Right renal pelvis (tissue), 4 donors: Measurements from ENCODE around the gene EOLA1. TPM values are rescaled to one million over a fixed set of nuclear protein-coding genes. Genes with fewer than 3 reads are reported as not detected.
"Not testable (repeated sequence)": the region's sequence is repeated elsewhere in the genome, so short reads cannot be mapped to it uniquely, and the experiment has no call there.

ENCODE experiments used
- DNase-seq, 4 donors: peaks; one replicate each; pipeline ENCODE4 v3.0.0-alpha.2; 2013; ENCODE audit warnings: low read depth in 4 of 4, low spot score in 3 of 4, missing footprints in 1 of 4
- polyA plus RNA-seq, 4 donors: library from polyadenylated mRNA; unstranded; fragments of 120-200 nt; gene quantifications; one replicate each; pipeline ENCODE4 v1.2.1, GENCODE V29; 2013; ENCODE audit not compliant: insufficient read length in 4 of 4

EOLA1 gene
- polyA plus RNA-seq, 4 donors: 18.9 to 21.4 (median 20.2) TPM

DNA sequence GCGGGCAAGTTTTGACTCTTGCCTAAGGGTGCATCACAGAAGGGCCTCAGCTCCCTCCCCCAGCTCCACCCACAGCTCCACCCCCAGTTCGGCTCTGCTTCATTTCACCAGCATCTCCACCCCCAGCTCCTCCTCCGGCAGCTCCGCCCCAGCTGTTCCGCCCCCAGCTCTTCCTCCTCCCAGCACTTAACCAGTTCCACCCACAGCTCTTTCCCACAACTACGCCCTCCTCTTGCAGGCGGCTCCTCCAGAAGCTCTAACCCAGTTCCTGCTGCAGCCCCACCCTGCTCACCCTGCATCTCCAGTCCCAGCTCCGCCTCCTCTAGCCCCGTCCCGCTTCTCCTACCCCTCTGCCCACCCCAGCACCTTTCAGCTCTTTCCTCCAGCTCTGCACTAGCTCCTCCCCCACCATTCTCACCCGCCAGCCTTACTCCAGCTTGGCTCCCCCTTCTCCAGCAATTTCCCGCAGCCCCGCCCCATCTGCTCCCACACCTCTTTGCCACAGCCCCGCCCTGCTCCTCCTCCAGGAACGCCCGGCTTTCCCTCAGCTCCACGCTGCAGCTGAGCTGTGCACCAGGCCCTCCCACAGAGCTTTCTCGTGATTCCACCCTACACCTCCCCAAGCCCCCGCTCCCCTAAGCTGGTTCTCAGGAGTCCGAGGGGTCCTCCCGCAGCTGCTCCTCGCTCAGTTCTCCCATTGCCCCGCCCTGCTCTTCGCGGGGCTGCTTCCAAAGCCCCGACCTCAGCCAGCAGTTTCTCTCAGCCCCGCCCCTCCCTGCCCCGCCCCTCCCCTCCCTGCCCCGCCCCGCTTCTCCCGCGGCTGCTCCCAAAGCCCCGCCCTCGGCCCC is 1.3 kb upstream of the EOLA1 start:
- DNase-seq: peak; percentile 68 to 74 (median 71)

DNA sequence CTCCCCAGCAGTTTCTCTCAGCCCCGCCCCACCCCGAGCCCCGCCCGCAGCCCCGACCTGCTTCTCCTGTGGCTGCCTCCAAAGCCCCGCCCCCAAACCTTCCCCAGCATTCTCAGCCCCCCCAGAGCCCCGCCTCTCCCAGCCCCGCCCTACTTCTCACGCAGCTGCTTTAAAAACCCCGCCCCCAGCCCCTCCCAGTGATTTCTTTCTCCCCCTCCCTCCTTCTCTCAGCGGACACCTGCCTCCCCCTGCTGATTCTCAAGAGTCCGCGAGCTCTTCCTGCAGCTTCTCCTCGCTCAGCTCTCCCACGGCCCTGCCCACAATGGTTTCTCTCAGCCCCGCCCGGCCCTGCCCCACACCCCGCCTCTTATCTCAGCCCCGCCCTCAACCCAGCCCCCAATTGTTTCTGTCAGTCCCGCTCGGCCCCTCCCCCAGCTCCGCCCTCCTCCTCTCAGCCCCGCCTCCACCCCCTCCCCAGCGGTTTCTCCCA is 636 bp upstream of the EOLA1 start:
- peak; percentile 72 to 83 (median 75) for DNase-seq

DNA sequence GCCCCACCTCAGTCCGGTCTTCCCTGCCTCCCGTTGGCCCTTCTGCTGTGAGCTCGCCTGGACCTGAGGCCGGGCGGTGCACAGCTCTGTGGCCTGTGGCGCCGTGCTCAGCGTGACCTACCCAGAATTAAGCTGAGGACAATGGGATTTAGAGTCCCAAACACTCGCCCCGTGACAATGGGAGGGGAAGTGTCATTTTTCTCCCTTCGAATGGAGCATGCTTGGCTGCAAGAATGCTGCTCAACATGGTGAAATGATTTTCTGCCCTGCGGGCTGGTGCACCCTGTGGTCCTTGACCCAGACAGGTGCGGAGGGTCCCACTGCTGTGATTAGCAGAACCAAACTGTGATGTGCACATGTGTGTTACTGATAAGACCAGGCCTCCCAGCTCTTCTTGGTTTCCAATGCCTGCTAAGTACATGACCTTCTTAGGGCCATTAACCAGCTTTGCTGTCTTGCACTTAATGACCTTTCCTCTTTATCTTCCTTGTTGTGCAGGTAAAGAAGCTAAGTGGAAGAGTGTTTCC is 772 bp downstream of the EOLA1 start:
- no peak for DNase-seq

DNA sequence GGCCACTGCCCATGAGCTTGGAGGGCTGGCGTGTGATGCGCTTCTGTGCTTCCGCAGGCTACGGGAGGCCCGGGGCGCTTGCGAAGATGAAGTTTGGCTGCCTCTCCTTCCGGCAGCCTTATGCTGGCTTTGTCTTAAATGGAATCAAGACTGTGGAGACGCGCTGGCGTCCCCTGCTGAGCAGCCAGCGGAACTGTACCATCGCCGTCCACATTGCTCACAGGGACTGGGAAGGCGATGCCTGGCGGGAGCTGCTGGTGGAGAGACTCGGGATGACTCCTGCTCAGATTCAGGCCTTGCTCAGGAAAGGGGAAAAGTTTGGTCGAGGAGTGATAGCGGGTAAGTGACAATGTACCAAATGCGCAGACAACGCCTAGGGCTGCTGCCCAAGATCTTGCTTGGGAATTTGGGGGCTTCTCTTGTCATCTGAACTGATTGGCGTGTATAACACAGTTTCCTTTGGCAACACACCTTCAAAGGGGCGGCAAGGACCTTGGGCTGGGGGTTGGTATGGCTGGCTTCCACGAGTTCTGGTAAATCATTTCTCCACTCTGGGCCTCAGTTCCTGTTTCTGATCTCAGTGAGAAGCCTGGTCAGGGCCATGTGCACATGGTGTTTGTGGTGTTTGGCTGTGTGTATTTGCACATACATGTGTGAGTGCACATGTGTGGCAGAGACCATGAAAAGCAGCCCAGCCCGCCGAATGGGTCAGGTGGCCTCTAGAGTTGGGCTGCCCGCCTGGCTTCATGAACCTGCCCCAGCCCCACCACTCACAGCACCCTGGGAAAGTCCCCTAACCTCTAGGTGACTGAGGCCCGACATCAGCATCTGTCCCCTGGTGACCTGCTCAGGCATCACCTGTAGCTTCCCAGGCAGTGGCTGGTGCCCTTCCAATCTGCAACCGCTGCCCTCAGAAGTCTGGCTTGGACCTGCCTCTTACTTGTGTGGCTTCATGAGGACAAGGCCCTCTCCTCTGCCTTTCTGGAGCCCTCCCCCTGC is 5.0 kb downstream of the EOLA1 start:
- DNase-seq: not testable (repeated sequence)

DNA sequence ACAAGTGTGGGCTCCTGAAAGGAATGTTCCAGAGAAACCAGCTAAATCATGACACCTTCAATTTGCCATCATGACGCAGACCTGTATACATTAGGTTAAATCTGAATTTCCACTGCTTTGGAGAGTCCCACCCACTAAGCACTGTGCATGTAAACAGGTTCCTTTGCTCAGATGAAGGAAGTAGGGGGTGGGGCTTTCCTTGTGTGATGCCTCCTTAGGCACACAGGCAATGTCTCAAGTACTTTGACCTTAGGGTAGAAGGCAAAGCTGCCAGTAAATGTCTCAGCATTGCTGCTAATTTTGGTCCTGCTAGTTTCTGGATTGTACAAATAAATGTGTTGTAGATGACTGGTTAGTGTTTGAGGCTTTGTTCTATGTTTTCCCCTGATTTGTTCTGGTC is 6.2 kb downstream of the EOLA1 start:
- DNase-seq: not testable (repeated sequence)

DNA sequence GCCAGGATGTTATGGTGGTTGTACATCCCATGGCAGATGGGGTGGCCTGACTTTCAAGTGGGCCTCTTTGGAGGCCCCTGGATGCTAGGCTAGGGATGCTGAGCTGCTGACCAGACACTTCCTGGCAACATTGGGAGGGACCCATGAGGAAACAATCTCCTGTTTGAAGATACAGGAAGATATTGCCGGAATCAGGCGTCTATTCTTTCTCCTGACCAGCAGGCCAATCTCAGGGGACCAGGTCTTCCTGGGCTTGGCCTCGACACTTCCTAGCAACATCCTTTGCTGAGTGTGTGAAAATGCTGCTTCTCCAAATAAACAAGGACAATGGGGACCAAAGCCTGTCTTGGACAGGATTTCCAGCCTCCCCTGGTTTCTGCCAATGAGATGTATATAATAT is 7.0 kb downstream of the EOLA1 start:
- not testable (repeated sequence) for DNase-seq

- DNase-seq: not testable (repeated sequence)
Measured at GRCh38 chrX:149549701-149550100, 8.9 kb downstream of the EOLA1 start, which contains the start of gene HSFX3. TSS of gene HSFX3 (minus strand) at chrX:149549924. CDS start at chrX:149549852, 72 bp downstream.

DNA sequence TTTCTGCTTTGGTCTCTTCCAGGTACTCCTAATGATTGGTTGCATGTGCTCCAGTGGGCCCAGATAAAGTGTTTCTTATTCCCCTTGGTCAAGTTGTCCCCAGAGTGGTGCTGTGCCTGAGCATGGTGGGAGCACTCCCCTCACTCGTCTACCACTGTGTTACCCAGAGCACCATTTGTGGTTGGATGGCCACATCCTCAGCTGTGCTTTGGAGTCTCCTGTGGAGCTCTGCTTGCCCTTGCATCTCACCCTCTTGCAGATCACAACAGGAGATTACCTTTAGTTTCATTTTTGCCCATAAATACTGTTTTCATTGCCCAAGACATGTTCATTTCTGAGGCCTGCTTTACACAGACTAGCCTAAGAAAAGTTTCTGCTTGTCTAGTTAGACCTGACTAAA is 9.6 kb downstream of the EOLA1 start:
- DNase-seq: not testable (repeated sequence)

GRCh38 chrX:149551245-149551938 is 10.6 kb downstream of the EOLA1 start:
- DNase-seq: not testable (repeated sequence)

DNA sequence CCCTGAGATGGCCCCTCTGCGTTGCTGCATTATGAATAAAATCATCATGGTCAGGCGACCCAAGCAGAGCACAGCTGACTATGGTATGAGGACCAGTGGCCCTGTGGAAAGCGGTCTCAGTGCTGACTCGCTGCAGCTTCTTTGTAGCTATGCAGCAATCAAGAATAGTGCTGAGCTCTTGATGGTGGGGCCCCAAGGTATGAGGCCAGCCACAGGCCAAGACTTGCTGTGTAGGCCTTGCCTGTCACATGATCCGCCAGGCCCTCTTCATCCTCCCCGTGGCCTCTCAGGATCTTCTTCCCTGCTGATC is 11.1 kb downstream of the EOLA1 start:
- not testable (repeated sequence) for DNase-seq

DNA sequence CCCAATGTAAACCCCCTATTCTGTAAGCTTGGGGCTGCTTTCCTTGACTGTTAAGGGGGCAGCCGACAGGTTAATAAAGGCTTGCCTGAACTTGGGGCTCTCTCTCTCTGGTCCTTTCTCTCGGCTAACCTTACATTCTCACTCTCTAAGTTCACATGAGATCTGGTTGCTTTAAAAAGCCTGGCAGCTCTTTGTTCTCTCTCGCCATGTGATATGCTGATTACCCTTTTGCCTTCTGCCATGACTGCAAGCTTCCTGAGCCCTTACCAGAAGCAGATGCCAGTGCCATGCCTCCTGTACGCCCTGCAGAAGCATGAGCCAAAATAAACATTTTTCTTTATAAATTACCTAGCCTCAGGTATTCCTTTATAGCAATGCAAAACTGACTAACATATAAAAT is 14.4 kb downstream of the EOLA1 start:
- DNase-seq: not testable (repeated sequence)

DNA sequence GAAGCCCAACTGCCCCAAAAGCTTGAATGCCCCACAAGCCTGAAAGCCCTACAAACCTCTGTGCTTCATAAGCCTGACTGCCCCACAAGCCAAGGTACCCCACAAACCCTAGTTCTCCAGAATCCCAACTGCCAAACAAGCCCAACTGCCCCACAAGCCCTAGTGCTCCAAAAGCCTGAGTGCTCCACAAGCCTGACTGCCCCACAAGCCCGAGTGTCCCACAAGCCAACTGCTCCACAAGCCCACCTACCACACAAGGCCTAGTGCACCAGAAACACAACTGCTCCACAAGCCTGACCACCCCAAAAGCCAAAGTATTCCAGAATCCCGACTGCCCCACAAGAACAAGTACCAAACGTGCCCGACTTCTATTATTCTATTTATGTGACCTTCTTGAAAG is 22.5 kb downstream of the EOLA1 start:
- DNase-seq: no peak

GRCh38 chrX:149567621-149568417 is 27.0 kb downstream of the EOLA1 start:
- DNase-seq: no peak

DNA sequence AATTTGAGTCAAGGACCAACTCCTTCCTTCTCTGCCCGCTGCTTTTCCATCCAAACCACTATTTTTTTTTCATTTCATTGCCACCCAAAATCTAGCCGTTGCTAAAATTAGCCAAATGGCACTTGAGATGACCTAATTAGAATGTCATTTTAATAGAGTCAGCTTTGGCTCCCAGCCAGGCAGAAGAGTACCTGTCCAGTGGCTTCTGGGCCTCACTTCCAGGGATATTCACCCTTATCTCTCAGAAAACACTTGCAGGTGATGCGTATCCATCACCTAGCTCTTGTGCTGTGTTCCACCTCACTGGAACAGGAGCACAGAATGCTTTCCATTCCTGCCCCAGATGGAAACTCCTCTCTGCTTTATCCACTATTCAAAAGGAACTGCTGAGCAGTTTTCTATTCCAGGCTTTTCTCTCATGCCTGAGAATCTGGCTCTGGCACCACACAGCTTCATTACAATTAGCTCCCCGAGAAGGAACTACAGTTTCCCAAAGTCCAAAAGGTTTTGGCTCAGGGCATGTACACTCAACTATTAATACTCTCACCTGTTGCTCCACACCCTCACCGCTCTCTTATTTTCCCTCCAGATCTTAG is 28.0 kb downstream of the EOLA1 start:
- DNase-seq: no peak

DNA sequence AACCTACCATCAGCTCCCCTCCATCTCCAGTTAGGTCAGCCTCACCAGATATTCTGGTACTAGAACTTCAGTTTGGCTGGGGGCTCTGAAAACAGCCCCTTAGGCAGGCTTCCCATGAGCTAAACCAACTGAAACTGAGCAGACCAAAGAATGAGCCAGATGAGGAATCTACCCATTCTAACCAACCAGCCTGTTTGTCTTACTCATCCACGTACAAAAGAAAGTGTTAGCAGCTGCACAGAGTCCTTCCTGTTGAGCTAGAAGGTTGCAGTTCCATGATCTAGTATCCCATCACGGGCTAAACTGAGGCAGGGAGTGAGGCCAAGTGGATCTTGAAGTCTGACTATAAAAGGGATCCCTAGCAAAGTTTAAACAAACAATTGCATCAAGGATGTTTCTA is 29.0 kb downstream of the EOLA1 start:
- no peak for DNase-seq

GRCh38 chrX:149570668-149571067 is 29.9 kb downstream of the EOLA1 start:
- DNase-seq: no peak

DNA sequence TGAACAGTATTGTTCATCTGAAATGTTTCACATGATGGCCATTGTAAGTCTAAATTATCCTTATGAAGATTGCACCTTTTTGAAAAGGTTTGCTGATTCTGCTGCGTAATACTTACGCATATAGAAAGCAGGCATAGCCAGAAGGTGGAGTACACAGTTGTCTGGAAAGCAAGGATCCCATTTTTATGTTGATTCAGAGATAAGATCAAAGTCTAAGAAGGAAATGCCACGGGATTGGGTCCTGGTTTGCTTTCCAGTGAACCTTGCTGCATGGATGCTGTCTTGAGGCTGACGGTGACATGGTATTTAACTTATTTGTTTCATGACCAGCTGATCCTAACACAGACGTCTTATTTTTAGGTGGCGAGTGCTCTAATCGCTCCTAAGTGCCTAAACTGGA is 31.0 kb downstream of the EOLA1 start:
- no peak for DNase-seq

- no peak for DNase-seq
Measured at GRCh38 chrX:149572743-149573142, 31.9 kb downstream of the EOLA1 start.

GRCh38 chrX:149573456-149573855 is 32.6 kb downstream of the EOLA1 start:
- not testable (repeated sequence) for DNase-seq
